Gastrocnemius medialis (tissue), 4 donors: Measurements from ENCODE around the gene CREBRF.

Experiments
- POLR2A ChIP-seq, 2 donors: fragments of 450-650 bp; IDR thresholded peaks; one replicate each; pipeline ENCODE4 v1.6.1; 2017; ENCODE audit warnings: antibody characterized with exemption in 2 of 2, mild to moderate bottlenecking in 2 of 2, moderate library complexity in 2 of 2
- TF ChIP-seq, protein P1 (sequence below), 5 experiments: fragments of 450-650 bp in 3 of 5; fragments of 200-600 bp in 2 of 5; sonication (generic) in 2 of 5; IDR thresholded peaks in 4 of 5; conservative IDR thresholded peaks in 1 of 5; 1 replicate in 4 of 5; 2 replicates in 1 of 5; pipeline ENCODE4 v1.5.1; 2016 to 2019; ENCODE audit warnings: antibody characterized with exemption in 5 of 5, mild to moderate bottlenecking in 3 of 5, moderate library complexity in 3 of 5

GRCh38 chr5:173029499-173029921 lies 26.6 kb upstream of the CREBRF start:
- no peak for TF ChIP-seq POLR2A (IDR thresholded peaks at IDR 0.05)
- TF ChIP-seq, protein P1, sequence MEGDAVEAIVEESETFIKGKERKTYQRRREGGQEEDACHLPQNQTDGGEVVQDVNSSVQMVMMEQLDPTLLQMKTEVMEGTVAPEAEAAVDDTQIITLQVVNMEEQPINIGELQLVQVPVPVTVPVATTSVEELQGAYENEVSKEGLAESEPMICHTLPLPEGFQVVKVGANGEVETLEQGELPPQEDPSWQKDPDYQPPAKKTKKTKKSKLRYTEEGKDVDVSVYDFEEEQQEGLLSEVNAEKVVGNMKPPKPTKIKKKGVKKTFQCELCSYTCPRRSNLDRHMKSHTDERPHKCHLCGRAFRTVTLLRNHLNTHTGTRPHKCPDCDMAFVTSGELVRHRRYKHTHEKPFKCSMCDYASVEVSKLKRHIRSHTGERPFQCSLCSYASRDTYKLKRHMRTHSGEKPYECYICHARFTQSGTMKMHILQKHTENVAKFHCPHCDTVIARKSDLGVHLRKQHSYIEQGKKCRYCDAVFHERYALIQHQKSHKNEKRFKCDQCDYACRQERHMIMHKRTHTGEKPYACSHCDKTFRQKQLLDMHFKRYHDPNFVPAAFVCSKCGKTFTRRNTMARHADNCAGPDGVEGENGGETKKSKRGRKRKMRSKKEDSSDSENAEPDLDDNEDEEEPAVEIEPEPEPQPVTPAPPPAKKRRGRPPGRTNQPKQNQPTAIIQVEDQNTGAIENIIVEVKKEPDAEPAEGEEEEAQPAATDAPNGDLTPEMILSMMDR (IDR thresholded peaks at IDR 0.05 in 4 of 5, conservative IDR thresholded peaks at IDR 0.05 in 1 of 5), result no peak
